Neural progenitor cell (in vitro differentiated cells): ENCODE data around the gene HBG1.

Experiments
- EZH2 ChIP-seq: fragments of 200-600 bp; sonication (generic); IDR thresholded peaks from 2 replicates; pipeline ENCODE4 v1.6.1; 2017; ENCODE audit warnings: antibody characterized with exemption, mild to moderate bottlenecking, moderate library complexity
- EZH2phosphoT487 ChIP-seq: fragments of 200-600 bp; sonication (generic); IDR thresholded peaks from 2 replicates; pipeline ENCODE4 v1.6.1; 2017; ENCODE audit warnings: antibody characterized with exemption
- TF ChIP-seq, protein P1 (sequence below): fragments of 200-600 bp; sonication (generic); IDR thresholded peaks from 2 replicates; pipeline ENCODE4 v1.5.1; 2017; ENCODE audit warnings: antibody characterized with exemption, mild to moderate bottlenecking

- TF ChIP-seq, protein P1, sequence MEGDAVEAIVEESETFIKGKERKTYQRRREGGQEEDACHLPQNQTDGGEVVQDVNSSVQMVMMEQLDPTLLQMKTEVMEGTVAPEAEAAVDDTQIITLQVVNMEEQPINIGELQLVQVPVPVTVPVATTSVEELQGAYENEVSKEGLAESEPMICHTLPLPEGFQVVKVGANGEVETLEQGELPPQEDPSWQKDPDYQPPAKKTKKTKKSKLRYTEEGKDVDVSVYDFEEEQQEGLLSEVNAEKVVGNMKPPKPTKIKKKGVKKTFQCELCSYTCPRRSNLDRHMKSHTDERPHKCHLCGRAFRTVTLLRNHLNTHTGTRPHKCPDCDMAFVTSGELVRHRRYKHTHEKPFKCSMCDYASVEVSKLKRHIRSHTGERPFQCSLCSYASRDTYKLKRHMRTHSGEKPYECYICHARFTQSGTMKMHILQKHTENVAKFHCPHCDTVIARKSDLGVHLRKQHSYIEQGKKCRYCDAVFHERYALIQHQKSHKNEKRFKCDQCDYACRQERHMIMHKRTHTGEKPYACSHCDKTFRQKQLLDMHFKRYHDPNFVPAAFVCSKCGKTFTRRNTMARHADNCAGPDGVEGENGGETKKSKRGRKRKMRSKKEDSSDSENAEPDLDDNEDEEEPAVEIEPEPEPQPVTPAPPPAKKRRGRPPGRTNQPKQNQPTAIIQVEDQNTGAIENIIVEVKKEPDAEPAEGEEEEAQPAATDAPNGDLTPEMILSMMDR: no peak
- TF ChIP-seq EZH2phosphoT487 (no peak), EZH2 (no peak)
These were observed 3.2 kb upstream of the HBG1 start for GRCh38 chr11:5252919-5253265.
